K562 (cell line): ENCODE data around the gene ZNF366. TPM values are rescaled to one million over a fixed set of nuclear protein-coding genes. Genes with fewer than 3 reads are reported as not detected.
A peak's percentile ranks its signal among the peaks of the same experiment; 100 is the strongest.

Source experiments
- ATAC-seq: fragments of 200-7000 bp; cut with Tn5 transposase; 3 replicates; pipeline ENCODE4 v1.9.1; 2020; ENCODE audit warnings: moderate library complexity
- BruUV-seq: library from RNA; stranded (reverse); fragments of 400-500 nt; replicated peaks from 2 replicates; lab custom pipeline; 2021; lab: Mats Ljungman, UMichigan
- CTCF ChIA-PET: fragments of 300-600 bp; formaldehyde crosslinking; extraction: SDS; loops from one replicate; lab custom pipeline; 2021; ENCODE audit warnings: low intra/inter-chr PET ratio; lab: Yijun Ruan, JAX
- POLR2A ChIA-PET: fragments of 300-600, 350-650 bp; sonication (Branson Sonifier 250); formaldehyde crosslinking; extraction: SDS; loops from one replicate; lab custom pipeline; 2021; ENCODE audit warnings: antibody characterized with exemption, inconsistent platforms; lab: Yijun Ruan, JAX
- DNase-seq, 4 experiments: peaks; one replicate each; pipeline versions ENCODE4 v3.0.0 to v3.0.0-alpha.2; 2011 to 2018; ENCODE audit warnings: low spot score in 3 of 4, mixed read lengths in 3 of 4; ENCODE audit errors: extremely low read depth in 1 of 4
- FAIRE-seq: peaks from 2 replicates; lab custom pipeline; 2011; peaks lifted over from hg19 to GRCh38; lab: Jason Lieb, UNC
- H2AFZ ChIP-seq: 2 replicates; pipeline ENCODE4 v1.6.0; 2011; ENCODE audit warnings: low read depth, low read length, control low read depth, inconsistent platforms
- H3K27ac ChIP-seq: fragments of 200-600 bp; 3 replicates; pipeline ENCODE4 v1.8.0; 2011; ENCODE audit warnings: low read depth, mild to moderate bottlenecking, control low read depth, inconsistent platforms, low read length, moderate library complexity, mixed read lengths; ENCODE audit errors: extremely low read depth
- H3K27me3 ChIP-seq, 2 experiments: fragments of 300-600 bp in 1 of 2; 2 replicates in 1 of 2; 3 replicates in 1 of 2; pipeline versions ENCODE4 v1.6.0 to v1.8.0; 2011; ENCODE audit warnings: inconsistent platforms in 2 of 2, low read length in 2 of 2, mild to moderate bottlenecking in 1 of 2, mixed read lengths in 1 of 2, moderate library complexity in 1 of 2; ENCODE audit not compliant: control insufficient read depth in 2 of 2, insufficient read depth in 2 of 2
- H3K36me3 ChIP-seq: fragments of 300-600 bp; 3 replicates; pipeline ENCODE4 v1.8.0; 2011; ENCODE audit warnings: mild to moderate bottlenecking, low read length, inconsistent platforms; ENCODE audit not compliant: control insufficient read depth, insufficient read depth
- H3K4me1 ChIP-seq, 2 experiments: fragments of 200-600 bp in 1 of 2; replicated peaks in 1 of 2; 2 replicates in 1 of 2; 3 replicates in 1 of 2; pipeline versions ENCODE4 v1.5.1 to v1.8.0; 2011; ENCODE audit warnings: inconsistent platforms in 2 of 2, low read length in 2 of 2, mild to moderate bottlenecking in 1 of 2, mixed read lengths in 1 of 2, moderate library complexity in 1 of 2; ENCODE audit not compliant: control insufficient read depth in 2 of 2, insufficient read depth in 2 of 2
- H3K4me2 ChIP-seq: 2 replicates; pipeline ENCODE4 v1.6.1; 2011; ENCODE audit warnings: low read length, control low read depth, inconsistent platforms, mixed read lengths; ENCODE audit not compliant: insufficient read depth
- H3K4me3 ChIP-seq: fragments of 200-600 bp; sonication (generic), shearing (Covaris generic); 2 replicates; pipeline ENCODE4 v1.5.1; 2016; ENCODE audit warnings: control low read depth, inconsistent platforms
- H3K79me2 ChIP-seq: fragments of 200-600 bp; 3 replicates; pipeline ENCODE4 v1.8.0; 2011; ENCODE audit warnings: low read length, inconsistent platforms; ENCODE audit not compliant: control insufficient read depth, insufficient read depth
- H3K9ac ChIP-seq, 2 experiments: 2 replicates each; pipeline versions ENCODE4 v1.6.0 to v1.6.1; 2011; ENCODE audit warnings: low read depth in 2 of 2, low read length in 2 of 2, control low read depth in 1 of 2, inconsistent platforms in 1 of 2, mild to moderate bottlenecking in 1 of 2, mixed read lengths in 1 of 2; ENCODE audit not compliant: insufficient read depth in 1 of 2
- H3K9me1 ChIP-seq: one replicate; pipeline ENCODE4 v1.6.0; 2011; ENCODE audit warnings: inconsistent platforms, mild to moderate bottlenecking, low read length, moderate library complexity; ENCODE audit not compliant: control insufficient read depth, insufficient read depth
- H3K9me3 ChIP-seq: replicated peaks from 2 replicates; pipeline ENCODE4 v1.5.1; 2011; ENCODE audit warnings: low read depth, low read length, inconsistent platforms; ENCODE audit not compliant: control insufficient read depth, insufficient read depth
- H4K20me1 ChIP-seq: replicated peaks from 2 replicates; pipeline ENCODE4 v1.6.1; 2011; ENCODE audit warnings: low read length, inconsistent platforms, mixed read lengths; ENCODE audit not compliant: control insufficient read depth, insufficient read depth
- E4F1 ChIP-seq: fragments of 250-450 bp; sonication (Bioruptor Pico); IDR thresholded peaks from 2 replicates; pipeline ENCODE4 v1.5.0; 2021; ENCODE audit warnings: mild to moderate bottlenecking, borderline replicate concordance
- GTF2F1 ChIP-seq: IDR thresholded peaks from 2 replicates; pipeline ENCODE4 v1.6.1; 2011; ENCODE audit warnings: low read depth, low read length, improper control_type of control experiment
- HIVEP1 ChIP-seq: fragments of 250-450 bp; sonication (Bioruptor Pico); IDR thresholded peaks from 2 replicates; pipeline ENCODE4 v1.4.0; 2020; ENCODE audit warnings: mild to moderate bottlenecking
- KHSRP ChIP-seq: fragments of 450-650 bp; IDR thresholded peaks from 2 replicates; pipeline ENCODE4 v1.6.1; 2017
- MBD1 ChIP-seq: fragments of 250-450 bp; sonication (Bioruptor Pico); IDR thresholded peaks from 2 replicates; pipeline ENCODE4 v1.8.0; 2022; ENCODE audit warnings: inconsistent platforms
- SPI1 ChIP-seq: IDR thresholded peaks from 2 replicates; pipeline ENCODE4 v1.6.1; 2011; ENCODE audit warnings: low read depth, low read length, control low read depth, borderline replicate concordance
- TAF7 ChIP-seq: fragments of 450-650 bp; IDR thresholded peaks from 2 replicates; pipeline ENCODE4 v1.6.1; 2016; ENCODE audit warnings: missing genetic modification characterization, missing compliant biosample characterization
- TGIF2 ChIP-seq: sonication (generic); formaldehyde crosslinking; IDR thresholded peaks from 2 replicates; pipeline ENCODE4 v1.8.1; 2022; ENCODE audit warnings: mild to moderate bottlenecking, missing genetic modification reagents, moderate library complexity
- THRAP3 ChIP-seq: fragments of 450-650 bp; IDR thresholded peaks from 2 replicates; pipeline ENCODE4 v1.6.1; 2016; ENCODE audit warnings: mild to moderate bottlenecking, inconsistent platforms, borderline replicate concordance
- TRIM28 ChIP-seq: fragments of 450-650 bp; IDR thresholded peaks from 2 replicates; pipeline ENCODE4 v1.6.1; 2017
- ZBTB34 ChIP-seq: fragments of 250-450 bp; sonication (Bioruptor Pico); IDR thresholded peaks from 2 replicates; pipeline ENCODE4 v1.8.0; 2021; ENCODE audit warnings: mild to moderate bottlenecking, moderate library complexity
- ZEB2 ChIP-seq: fragments of 450-650 bp; IDR thresholded peaks from 2 replicates; pipeline ENCODE4 v1.6.1; 2016
- ZNF280A ChIP-seq: fragments of 450-650 bp; IDR thresholded peaks from 2 replicates; pipeline ENCODE4 v1.6.1; 2018; ENCODE audit warnings: mild to moderate bottlenecking, low read depth; ENCODE audit not compliant: partially characterized antibody
- ZNF282 ChIP-seq: sonication (generic); formaldehyde crosslinking; IDR thresholded peaks from 2 replicates; pipeline ENCODE4 v1.8.1; 2023; ENCODE audit warnings: missing genetic modification reagents
- ZNF311 ChIP-seq: fragments of 250-450 bp; sonication (Bioruptor Pico); IDR thresholded peaks from 2 replicates; pipeline ENCODE4 v1.4.0; 2020; ENCODE audit warnings: mild to moderate bottlenecking, moderate library complexity
- ZNF707 ChIP-seq: fragments of 250-450 bp; sonication (Bioruptor Pico); conservative IDR thresholded peaks from 2 replicates; pipeline ENCODE4 v1.8.0; 2022; ENCODE audit warnings: inconsistent platforms, mild to moderate bottlenecking, moderate library complexity
- ZNF766 ChIP-seq: fragments of 200-800 bp; sonication (Bioruptor generic); conservative IDR thresholded peaks from 2 replicates; pipeline ENCODE4 v1.6.1; 2016; ENCODE audit warnings: missing genetic modification characterization, missing compliant biosample characterization
- ZNF780A ChIP-seq: fragments of 250-450 bp; sonication (Bioruptor Pico); IDR thresholded peaks from 2 replicates; pipeline ENCODE4 v1.5.0; 2021; ENCODE audit warnings: mild to moderate bottlenecking
- WGBS: fragments of 100-300 bp; shearing (Covaris generic); methylation state at CpG from one replicate; pipeline ENCODE4 v1.1.6; 2016; ENCODE audit warnings: low coverage, mixed read lengths; ENCODE audit not compliant: insufficient coverage; ENCODE audit errors: missing lambda C conversion rate; 5-methylcytosine and 5-hydroxymethylcytosine counted together
- in situ Hi-C: fragments of 300-500 bp; cut with MboI; formaldehyde crosslinking; loops from 4 replicates; pipeline ENCODE4 v1.15.0; 2018; ENCODE audit warnings: inconsistent platforms, mixed read lengths
- intact Hi-C: fragments of 100-400 bp; cut with micrococcal nuclease; formaldehyde crosslinking; loops from 2 replicates; pipeline ENCODE4 v1.14.2; 2022
- polyA plus RNA-seq, 8 experiments: library from polyadenylated mRNA; depleted of rRNA in 4 of 8; stranded (reverse) in 5 of 8; unstranded in 3 of 8; fragments of >200 nt; fragmentation: Nextera tagmentation in 2 of 8; fragmentation: Illumina TruSeq in 1 of 8; extraction: Ambion mirVana in 2 of 8; extraction: Trizol in 1 of 8; gene quantifications; 2 replicates each; pipeline versions ENCODE4 v1.2.1 to v1.2.3, GENCODE V29; 2011 to 2014; ENCODE audit warnings: inconsistent platforms in 1 of 8, missing spikeins in 1 of 8
- total RNA-seq, 7 experiments: library from RNA; depleted of rRNA in 6 of 7; stranded (reverse); fragments of >200 nt in 6 of 7; fragmentation: Illumina TruSeq in 2 of 7; extraction: Trizol in 2 of 7; gene quantifications; 2 replicates each; pipeline versions ENCODE4 v1.2.1 to v1.2.3, GENCODE V29; 2011 to 2021; ENCODE audit warnings: low replicate concordance in 1 of 7

ZNF366 gene
- total and polyA plus RNA-seq, 9 of the 15 experiments (the other 6 are each of a cell fraction or from before 2014, with no cell fraction given): not detected

- H3K79me2 ChIP-seq: no peaks in the 10 kb centered on the region
- H3K9me3 ChIP-seq: no peaks in the 10 kb centered on the region; the same call in 1 of the 2 replicates
- H3K36me3 ChIP-seq: no peaks in the 10 kb centered on the region
- H3K9ac ChIP-seq: no peak overlapping the region
- ChIA-PET CTCF (no interaction called here), POLR2A (interaction anchor here (2.4 kb wide), 1 partner anchor 10 kb away, joined by 10 read pairs; no protein-coding TSS in a partner anchor)
- 0% methylated on average over 1 of the region's 1 CpG for WGBS
- intact Hi-C loops (no loop called here), in situ Hi-C loops (no loop called here)
- no peaks in the 10 kb centered on the region for H3K9me1 ChIP-seq
- H3K4me1 ChIP-seq: no peaks in the 10 kb centered on the region
- no peak overlapping the region for H3K4me2 ChIP-seq
- H4K20me1 ChIP-seq: no peaks in the 10 kb centered on the region
- H2AFZ ChIP-seq: no peak overlapping the region
- H3K27ac ChIP-seq: no peak overlapping the region
- no peak for DNase-seq
- H3K4me3 ChIP-seq: no peak overlapping the region
- no peak for FAIRE-seq
- H3K27me3 ChIP-seq: peaks cover 3% of the 10 kb centered on the region in 2 experiments; a peak in 1 of 5 replicates
- BruUV-seq: no TSS peak
- no peak for ATAC-seq
- TF ChIP-seq ZNF766 (CRISPR knock-in tag): peak; percentile 89
- TF ChIP-seq E4F1: no peak
- TF ChIP-seq MBD1 (CRISPR knock-in tag): no peak
- TF ChIP-seq ZNF282: no peak
- TF ChIP-seq TAF7: no peak
- TF ChIP-seq KHSRP: no peak
- no peak for TF ChIP-seq GTF2F1
- TF ChIP-seq SPI1: no peak
- no peak for TF ChIP-seq TGIF2 (CRISPR knock-in tag)
- no peak for TF ChIP-seq HIVEP1
- TF ChIP-seq TRIM28: peak; percentile 44; the same call in 1 of the 2 replicates
- no peak for TF ChIP-seq THRAP3
- no peak for TF ChIP-seq ZNF780A
- no peak for TF ChIP-seq ZBTB34
- TF ChIP-seq ZNF311 (CRISPR knock-in tag): no peak
- TF ChIP-seq ZNF280A: peak; percentile 78
- TF ChIP-seq ZEB2: peak; percentile 35; the same call in 1 of the 2 replicates
- TF ChIP-seq ZNF707 (CRISPR knock-in tag): no peak
These were observed 106.3 kb downstream of the ZNF366 start for GRCh38 chr5:72400950-72401349.
